ENCODE measurements around the gene PLD2. TPM values are rescaled to one million over a fixed set of nuclear protein-coding genes. Genes with fewer than 3 reads are reported as not detected.

PLD2 gene
- polyA plus RNA-seq, 3 donors, result 35.1 to 53.7 (median 45.2) TPM

- DNase-seq, result peak; percentile 94
These were observed 26.4 kb downstream of the PLD2 start, which contains the start of gene MINK1 for GRCh38 chr17:4833178-4833940. Gene MINK1 (plus strand): TSS chr17:4833340. CDS start chr17:4833584, 244 bp downstream.

GRCh38 chr17:4833941-4834680 lies 27.2 kb downstream of the PLD2 start:
- DNase-seq, result peak; percentile 80

- DNase-seq, result no peak
These were observed 27.7 kb downstream of the PLD2 start for GRCh38 chr17:4834681-4835020.

- no peak for DNase-seq
These were observed 29.3 kb downstream of the PLD2 start for GRCh38 chr17:4836221-4836620.

GRCh38 chr17:4837471-4838308 lies 30.7 kb downstream of the PLD2 start:
- no peak for DNase-seq

- no peak for DNase-seq
These were observed 31.4 kb downstream of the PLD2 start for GRCh38 chr17:4838309-4838785.

GRCh38 chr17:4839221-4839620 lies 32.3 kb downstream of the PLD2 start:
- DNase-seq, result no peak

- no peak for DNase-seq
These were observed 33.3 kb downstream of the PLD2 start for GRCh38 chr17:4839965-4840892.

GRCh38 chr17:4840893-4841242 lies 33.9 kb downstream of the PLD2 start:
- DNase-seq, result no peak

GRCh38 chr17:4842376-4842775 lies 35.4 kb downstream of the PLD2 start:
- DNase-seq, result no peak

- no peak for DNase-seq
These were observed 36.5 kb downstream of the PLD2 start for GRCh38 chr17:4843321-4844000.

GRCh38 chr17:4845118-4845517 lies 38.2 kb downstream of the PLD2 start:
- DNase-seq, result no peak

- DNase-seq, result no peak
These were observed 39.9 kb downstream of the PLD2 start for GRCh38 chr17:4846635-4847390.

- DNase-seq, result no peak
These were observed 42.1 kb downstream of the PLD2 start for GRCh38 chr17:4849011-4849536.

GRCh38 chr17:4850246-4850645 lies 43.3 kb downstream of the PLD2 start:
- DNase-seq, result no peak

GRCh38 chr17:4851084-4851483 lies 44.1 kb downstream of the PLD2 start:
- DNase-seq, result no peak

GRCh38 chr17:4852567-4853207 lies 45.7 kb downstream of the PLD2 start:
- no peak for DNase-seq

GRCh38 chr17:4853208-4853671 lies 46.3 kb downstream of the PLD2 start:
- DNase-seq, result no peak

GRCh38 chr17:4854111-4854681 lies 47.2 kb downstream of the PLD2 start:
- no peak for DNase-seq
